ENCODE measurements around the gene KCNA4.

KCNA4 gene

DNA sequence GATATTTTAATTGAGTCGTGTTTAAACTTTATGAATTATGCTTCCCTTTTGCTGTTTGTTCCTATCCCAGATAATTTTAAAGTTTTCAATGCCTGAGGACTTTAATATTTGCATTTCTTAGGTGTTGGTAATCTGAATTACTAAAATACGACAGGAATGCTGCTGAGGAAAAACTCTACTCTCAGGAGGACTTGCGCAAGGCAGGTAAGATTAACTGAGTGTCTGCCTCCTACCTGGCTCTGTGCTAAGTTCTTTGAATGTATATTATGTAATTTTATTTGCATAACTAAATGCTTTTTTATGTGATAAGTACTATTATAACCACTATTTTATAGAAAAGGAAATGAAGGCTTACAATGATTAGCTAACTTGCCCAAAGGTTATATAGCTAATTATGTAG lies 2.7 kb upstream of the KCNA4 start:
- Histone ChIP-seq H3K4me3 (ENCODE audit: low read length) (no peak overlapping the region), H3K27ac (ENCODE audit: low read depth, low read length) (no peak overlapping the region), H3K9ac (ENCODE audit: low read length) (no peak overlapping the region), H3K27me3 (ENCODE audit: control insufficient read depth, insufficient read depth, low read length) (peaks cover 5% of the 10 kb centered on the region), H3K36me3 (ENCODE audit: control insufficient read depth, insufficient read depth, low read length) (no peaks in the 10 kb centered on the region), H3K4me1 (ENCODE audit: control insufficient read depth, insufficient read depth, low read length) (no peaks in the 10 kb centered on the region)

DNA sequence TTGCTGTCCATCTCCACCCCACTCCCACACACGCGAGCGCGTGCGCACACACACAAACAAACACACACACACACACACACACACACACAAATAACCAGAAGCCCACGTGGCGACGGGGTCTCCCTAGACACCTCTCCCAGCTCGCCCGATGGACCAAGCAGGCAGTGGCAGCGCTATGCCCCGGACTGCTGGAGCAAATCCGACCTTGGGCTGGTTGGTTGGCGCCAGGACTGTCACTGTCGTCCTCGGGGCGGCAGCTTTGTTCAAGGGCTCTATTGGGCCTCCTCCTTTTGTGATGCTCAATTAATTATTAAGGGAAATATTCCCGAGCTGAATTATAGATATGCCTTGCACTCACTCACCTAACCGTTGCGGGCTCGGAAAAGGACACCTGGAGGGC lies 1.7 kb upstream of the KCNA4 start:
- H3K36me3 ChIP-seq (ENCODE audit: control insufficient read depth, insufficient read depth, low read length), result no peaks in the 10 kb centered on the region
- no peaks in the 10 kb centered on the region for H3K4me1 ChIP-seq (ENCODE audit: control insufficient read depth, insufficient read depth, low read length)
- no peak overlapping the region for H3K4me3 ChIP-seq (ENCODE audit: low read length)
- no peak overlapping the region for H3K27ac ChIP-seq (ENCODE audit: low read depth, low read length)
- H3K27me3 ChIP-seq (ENCODE audit: control insufficient read depth, insufficient read depth, low read length), result peaks cover 5% of the 10 kb centered on the region
- H3K9ac ChIP-seq (ENCODE audit: low read length), result no peak overlapping the region

DNA sequence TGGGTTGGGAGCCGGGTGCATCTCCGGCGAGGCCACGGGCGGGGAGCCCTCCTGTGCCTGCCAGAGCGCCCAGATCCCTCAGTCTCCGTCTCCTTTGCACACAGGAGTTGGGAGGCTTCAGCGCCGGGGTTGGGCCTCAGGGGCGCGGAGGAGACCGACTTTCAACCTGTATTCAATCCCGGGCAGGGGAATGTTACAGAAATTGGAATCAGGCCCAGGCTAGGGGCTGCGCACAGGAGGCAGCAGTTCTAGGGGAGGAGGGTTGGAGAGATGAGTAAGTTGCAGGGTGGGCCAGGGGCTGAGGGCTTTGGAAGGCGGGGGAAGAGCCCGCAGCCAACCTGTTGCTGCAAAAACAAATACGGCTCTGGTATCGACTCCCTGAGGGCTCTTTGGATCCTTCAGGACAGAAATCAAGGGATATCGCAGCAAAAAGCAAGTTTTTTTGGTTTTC lies 640 bp upstream of the KCNA4 start:
- Histone ChIP-seq H3K36me3 (ENCODE audit: control insufficient read depth, insufficient read depth, low read length) (no peaks in the 10 kb centered on the region), H3K27me3 (ENCODE audit: control insufficient read depth, insufficient read depth, low read length) (peaks cover 5% of the 10 kb centered on the region), H3K4me3 (ENCODE audit: low read length) (no peak overlapping the region), H3K27ac (ENCODE audit: low read depth, low read length) (no peak overlapping the region), H3K9ac (ENCODE audit: low read length) (no peak overlapping the region), H3K4me1 (ENCODE audit: control insufficient read depth, insufficient read depth, low read length) (no peaks in the 10 kb centered on the region)

DNA sequence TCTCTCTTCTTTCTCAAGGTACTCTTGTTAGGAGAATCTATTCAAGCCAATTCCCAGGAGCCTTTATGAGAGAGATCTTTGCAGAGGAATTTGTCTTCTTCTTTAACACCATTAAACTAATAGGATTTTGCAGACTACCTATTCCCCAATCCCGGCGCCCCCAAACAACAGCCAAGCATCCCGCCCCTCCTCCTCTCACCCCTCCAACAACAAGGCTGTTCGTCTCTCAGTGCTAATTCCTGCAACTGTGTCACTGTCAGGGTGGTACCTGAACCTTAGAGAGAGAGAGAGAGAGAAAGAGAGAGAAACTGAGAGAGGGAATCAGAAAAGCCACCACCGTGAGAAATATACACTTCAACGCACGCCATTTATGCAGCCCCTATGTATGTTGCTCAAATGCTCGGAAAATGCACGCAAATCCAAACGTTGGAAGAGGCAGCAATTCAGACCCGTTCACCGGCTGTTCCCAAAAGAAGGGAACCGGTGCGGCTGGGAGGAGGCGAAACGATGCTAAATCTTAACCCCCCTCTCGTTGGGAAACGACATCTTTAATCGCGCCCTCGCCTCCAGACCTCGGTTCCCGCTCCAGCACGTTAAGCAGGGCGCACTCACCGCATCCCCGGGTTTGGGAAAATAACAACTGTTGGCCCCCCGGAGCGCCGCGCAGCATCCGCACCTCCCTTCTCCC lies 961 bp downstream of the KCNA4 start:
- H3K36me3 ChIP-seq (ENCODE audit: control insufficient read depth, insufficient read depth, low read length), result no peaks in the 10 kb centered on the region
- H3K9ac ChIP-seq (ENCODE audit: low read length), result no peak overlapping the region
- H3K4me3 ChIP-seq (ENCODE audit: low read length), result no peak overlapping the region
- no peaks in the 10 kb centered on the region for H3K4me1 ChIP-seq (ENCODE audit: control insufficient read depth, insufficient read depth, low read length)
- no peak overlapping the region for H3K27ac ChIP-seq (ENCODE audit: low read depth, low read length)
- H3K27me3 ChIP-seq (ENCODE audit: control insufficient read depth, insufficient read depth, low read length), result peaks cover 5% of the 10 kb centered on the region

DNA sequence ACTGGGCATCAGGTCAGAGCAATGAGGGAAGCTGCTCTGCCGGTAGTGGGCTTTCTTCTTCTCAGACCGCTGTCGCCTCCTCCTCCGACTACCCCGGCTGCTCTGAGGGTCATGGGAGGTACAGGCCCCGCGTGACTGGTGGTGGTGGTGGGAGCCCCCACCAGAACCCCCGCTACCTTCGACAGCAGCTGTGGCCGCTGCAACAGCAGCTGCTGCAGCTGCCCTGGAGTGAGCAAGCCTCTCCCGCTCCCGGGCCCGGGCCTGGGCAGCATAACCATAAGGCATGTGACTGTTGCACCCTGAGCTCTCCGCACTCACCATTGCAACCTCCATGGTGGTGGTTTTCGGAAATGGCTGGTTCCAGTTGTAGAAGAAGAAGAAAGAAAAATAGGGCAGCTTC lies 4.5 kb downstream of the KCNA4 start:
- peaks cover 5% of the 10 kb centered on the region for H3K27me3 ChIP-seq (ENCODE audit: control insufficient read depth, insufficient read depth, low read length)
- no peak overlapping the region for H3K4me3 ChIP-seq (ENCODE audit: low read length)
- no peak overlapping the region for H3K9ac ChIP-seq (ENCODE audit: low read length)
- H3K4me1 ChIP-seq (ENCODE audit: control insufficient read depth, insufficient read depth, low read length), result no peaks in the 10 kb centered on the region
- no peaks in the 10 kb centered on the region for H3K36me3 ChIP-seq (ENCODE audit: control insufficient read depth, insufficient read depth, low read length)
- H3K27ac ChIP-seq (ENCODE audit: low read depth, low read length), result no peak overlapping the region

DNA sequence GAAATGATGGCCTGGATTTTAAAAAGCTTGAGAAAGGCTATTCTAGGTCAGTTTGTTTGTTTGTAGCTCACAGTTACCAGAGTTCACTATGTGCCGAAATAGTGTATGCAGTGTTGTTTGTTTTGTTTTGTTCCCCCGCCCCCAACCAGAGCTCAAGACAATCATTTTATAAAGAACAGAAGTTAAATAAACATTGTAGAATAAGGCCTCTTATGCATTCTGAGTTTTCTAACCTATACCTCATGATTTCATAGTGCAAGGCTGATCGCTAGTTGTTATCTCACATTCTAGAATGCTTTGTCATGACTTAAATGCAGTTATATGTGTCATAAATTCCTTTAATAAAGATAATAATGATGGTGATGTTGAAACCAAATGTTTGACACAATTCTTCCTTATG lies 7.8 kb downstream of the KCNA4 start:
- H3K4me1 ChIP-seq (ENCODE audit: control insufficient read depth, insufficient read depth, low read length), result no peaks in the 10 kb centered on the region
- H3K36me3 ChIP-seq (ENCODE audit: control insufficient read depth, insufficient read depth, low read length), result no peaks in the 10 kb centered on the region
- no peak overlapping the region for H3K9ac ChIP-seq (ENCODE audit: low read length)
- no peak overlapping the region for H3K27ac ChIP-seq (ENCODE audit: low read depth, low read length)
- no peaks in the 10 kb centered on the region for H3K27me3 ChIP-seq (ENCODE audit: control insufficient read depth, insufficient read depth, low read length)
- H3K4me3 ChIP-seq (ENCODE audit: low read length), result no peak overlapping the region

DNA sequence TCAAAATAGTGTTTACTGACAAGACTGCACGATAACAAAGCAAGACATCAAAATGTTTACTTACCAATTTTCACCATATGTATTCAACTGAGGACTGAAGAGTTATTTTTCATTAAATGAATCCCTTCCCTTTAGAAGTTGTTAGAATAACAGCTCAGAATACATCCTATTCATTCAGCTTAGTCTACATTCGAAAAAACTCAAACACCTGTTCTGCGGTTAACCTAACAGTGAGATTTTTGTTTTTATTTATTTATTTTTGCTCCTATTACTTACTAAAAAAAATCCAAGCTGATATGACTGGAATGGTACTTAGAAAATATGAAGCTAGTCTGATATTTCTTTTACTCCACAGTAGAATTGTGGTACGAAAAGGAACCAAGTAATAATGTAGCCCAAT lies 10.0 kb downstream of the KCNA4 start:
- Histone ChIP-seq H3K27me3 (ENCODE audit: control insufficient read depth, insufficient read depth, low read length) (no peaks in the 10 kb centered on the region), H3K27ac (ENCODE audit: low read depth, low read length) (no peak overlapping the region), H3K4me1 (ENCODE audit: control insufficient read depth, insufficient read depth, low read length) (no peaks in the 10 kb centered on the region), H3K4me3 (ENCODE audit: low read length) (no peak overlapping the region), H3K9ac (ENCODE audit: low read length) (no peak overlapping the region), H3K36me3 (ENCODE audit: control insufficient read depth, insufficient read depth, low read length) (no peaks in the 10 kb centered on the region)

DNA sequence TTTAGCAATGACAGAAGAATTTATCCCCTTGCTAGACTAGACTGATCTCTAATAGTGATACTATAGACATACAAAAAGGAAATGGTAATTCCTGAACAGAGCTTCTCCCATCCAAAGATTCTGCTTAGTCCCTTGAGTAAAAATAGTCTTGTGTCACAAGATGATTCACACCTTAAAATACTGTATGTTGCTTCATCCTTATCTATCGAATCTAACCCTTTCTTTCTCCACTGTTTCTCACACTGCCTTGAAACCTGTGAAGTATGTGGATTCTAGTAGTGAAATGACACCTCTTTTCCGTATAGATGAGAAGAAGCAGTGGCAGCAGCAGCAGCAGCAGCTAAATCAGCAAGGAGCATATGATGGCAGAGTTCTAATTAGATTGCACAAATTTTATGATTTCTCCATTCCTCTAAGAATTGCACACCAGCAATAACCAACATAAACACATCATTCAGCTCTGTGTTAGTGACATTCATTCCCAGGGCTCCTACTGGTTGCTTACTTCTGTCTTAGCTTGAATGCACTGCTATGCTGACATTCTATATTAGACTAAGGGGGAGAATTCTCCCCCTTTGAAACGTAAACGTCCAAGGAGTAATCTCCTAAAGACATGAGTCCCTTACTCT lies 14.6 kb downstream of the KCNA4 start:
- H3K9ac ChIP-seq (ENCODE audit: low read length), result no peak overlapping the region

DNA sequence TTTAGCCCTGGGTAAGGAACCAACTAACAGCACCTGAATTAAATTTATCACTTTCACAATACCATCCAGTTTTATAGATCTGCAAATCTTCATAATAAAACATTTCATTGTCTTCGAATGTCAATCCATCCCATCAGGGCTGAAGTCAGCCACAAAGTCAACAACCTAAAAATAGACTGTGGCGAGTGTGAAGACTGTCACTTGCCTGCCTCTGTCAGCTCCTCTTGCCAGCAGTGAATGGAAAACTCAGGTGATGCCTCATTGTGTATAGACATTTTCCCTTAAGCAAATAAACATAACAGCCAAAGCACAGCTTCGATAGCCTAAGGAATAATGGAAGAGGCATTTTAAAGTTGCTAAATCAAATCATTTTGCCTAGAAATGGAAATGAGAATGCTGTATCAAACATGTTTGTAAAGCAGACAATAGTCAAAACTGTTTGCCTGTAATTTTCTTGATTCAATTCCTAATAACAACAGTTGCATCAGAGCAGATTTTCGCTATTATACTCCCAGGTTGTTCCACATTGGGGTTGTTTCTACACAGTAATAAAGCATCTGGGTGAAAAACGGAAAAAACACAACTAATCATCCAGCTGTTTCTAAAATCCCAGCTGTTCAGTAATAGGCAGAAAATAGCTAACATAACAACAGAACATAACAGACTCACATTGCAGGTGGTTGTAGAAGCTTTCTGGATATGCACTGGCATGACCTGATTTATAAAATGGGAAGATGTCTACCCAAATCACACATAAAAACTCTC lies 15.7 kb downstream of the KCNA4 start:
- no peaks in the 10 kb centered on the region for H3K36me3 ChIP-seq (ENCODE audit: control insufficient read depth, insufficient read depth, low read length)
- H3K4me1 ChIP-seq (ENCODE audit: control insufficient read depth, insufficient read depth, low read length), result no peaks in the 10 kb centered on the region
- H3K4me3 ChIP-seq (ENCODE audit: low read length), result no peak overlapping the region
- no peak overlapping the region for H3K9ac ChIP-seq (ENCODE audit: low read length)
- H3K27me3 ChIP-seq (ENCODE audit: control insufficient read depth, insufficient read depth, low read length), result no peaks in the 10 kb centered on the region
- H3K27ac ChIP-seq (ENCODE audit: low read depth, low read length), result no peak overlapping the region

More for the DNA sequence above, 14.6 kb downstream of the KCNA4 start:
- no peak overlapping the region for H3K27ac ChIP-seq (ENCODE audit: low read depth, low read length)
- no peaks in the 10 kb centered on the region for H3K27me3 ChIP-seq (ENCODE audit: control insufficient read depth, insufficient read depth, low read length)
- no peaks in the 10 kb centered on the region for H3K36me3 ChIP-seq (ENCODE audit: control insufficient read depth, insufficient read depth, low read length)
- H3K4me1 ChIP-seq (ENCODE audit: control insufficient read depth, insufficient read depth, low read length), result no peaks in the 10 kb centered on the region
- no peak overlapping the region for H3K4me3 ChIP-seq (ENCODE audit: low read length)

DNA sequence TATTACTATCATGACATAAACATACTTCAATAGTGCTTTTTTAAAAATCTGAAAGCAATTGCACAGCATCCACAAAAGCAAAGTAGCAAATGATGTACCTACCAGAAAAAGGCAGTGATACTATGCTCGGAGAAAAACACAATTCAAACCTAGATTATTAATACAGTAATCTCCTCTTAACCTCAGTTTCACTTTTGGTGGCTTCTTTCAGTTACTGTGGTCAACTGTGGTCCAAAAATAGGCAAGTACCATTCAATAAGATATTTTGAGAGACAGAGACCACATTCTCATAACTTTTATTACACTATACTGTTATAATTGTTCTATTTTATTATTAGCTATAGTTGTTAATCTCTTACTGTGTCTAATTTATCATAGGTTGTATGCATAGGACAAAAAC lies 20.8 kb downstream of the KCNA4 start:
- no peaks in the 10 kb centered on the region for H3K36me3 ChIP-seq (ENCODE audit: control insufficient read depth, insufficient read depth, low read length)
- no peak overlapping the region for H3K27ac ChIP-seq (ENCODE audit: low read depth, low read length)
- no peak overlapping the region for H3K4me3 ChIP-seq (ENCODE audit: low read length)
- no peak overlapping the region for H3K9ac ChIP-seq (ENCODE audit: low read length)
- H3K4me1 ChIP-seq (ENCODE audit: control insufficient read depth, insufficient read depth, low read length), result no peaks in the 10 kb centered on the region
- no peaks in the 10 kb centered on the region for H3K27me3 ChIP-seq (ENCODE audit: control insufficient read depth, insufficient read depth, low read length)

DNA sequence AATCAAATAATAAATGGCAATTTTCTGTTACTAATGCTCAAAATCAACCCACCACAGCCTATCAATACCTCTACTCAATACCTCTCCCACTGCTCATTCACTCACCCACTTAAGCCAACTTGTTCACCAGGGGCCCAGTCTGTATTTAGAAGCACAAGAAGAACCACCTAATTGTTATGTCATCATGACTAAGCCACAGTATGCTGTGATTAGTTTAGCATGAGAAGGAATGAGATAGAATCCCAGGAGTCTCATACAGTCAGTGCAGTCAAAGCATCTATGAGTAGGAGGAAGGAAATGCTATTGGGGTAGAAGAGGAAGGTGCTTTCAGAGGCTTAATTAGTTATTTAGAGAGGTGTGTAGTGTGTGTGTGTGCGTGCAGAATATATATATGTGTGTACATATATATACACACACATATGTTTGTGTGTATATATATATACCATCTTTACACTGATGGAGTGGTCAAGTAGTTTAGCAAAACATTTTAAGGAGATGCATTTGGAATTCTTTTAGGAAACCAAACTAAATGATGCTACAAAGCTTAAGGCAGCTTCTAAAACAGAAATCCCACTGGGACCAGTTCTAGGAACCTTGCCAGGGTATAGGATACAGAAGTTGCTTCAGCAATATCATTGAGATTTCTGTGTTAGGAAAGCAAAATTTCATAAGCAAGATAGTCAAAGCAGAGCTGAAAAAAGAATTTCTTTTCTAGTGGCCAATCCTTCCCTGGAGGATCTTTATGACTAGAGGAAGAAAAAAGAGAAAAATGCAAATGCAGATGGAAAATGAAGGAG lies 27.5 kb downstream of the KCNA4 start:
- no peak overlapping the region for H3K4me3 ChIP-seq (ENCODE audit: low read length)
- H3K27ac ChIP-seq (ENCODE audit: low read depth, low read length), result no peak overlapping the region
- no peak overlapping the region for H3K9ac ChIP-seq (ENCODE audit: low read length)
- H3K27me3 ChIP-seq (ENCODE audit: control insufficient read depth, insufficient read depth, low read length), result no peaks in the 10 kb centered on the region
- H3K4me1 ChIP-seq (ENCODE audit: control insufficient read depth, insufficient read depth, low read length), result no peaks in the 10 kb centered on the region
- no peaks in the 10 kb centered on the region for H3K36me3 ChIP-seq (ENCODE audit: control insufficient read depth, insufficient read depth, low read length)

DNA sequence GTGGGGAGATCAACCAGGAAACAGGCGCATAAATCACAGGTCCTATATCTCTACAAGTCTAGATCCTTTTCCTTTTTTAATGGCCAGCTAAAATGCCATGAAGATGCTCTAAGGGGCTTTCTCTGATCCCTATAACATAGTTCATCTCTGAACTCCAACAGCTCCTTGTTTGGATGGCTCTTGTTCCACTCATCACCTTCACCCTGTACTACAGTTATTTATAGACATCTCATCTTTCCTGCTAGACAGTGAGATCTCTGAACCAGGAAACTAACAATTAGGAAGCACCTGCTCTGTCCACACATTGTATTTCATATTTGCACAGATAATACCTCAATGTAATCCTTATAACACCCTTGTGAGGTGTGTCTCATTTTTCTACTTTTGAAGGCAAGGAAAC lies 31.6 kb downstream of the KCNA4 start:
- H3K4me3 ChIP-seq (ENCODE audit: low read length), result no peak overlapping the region
- no peak overlapping the region for H3K9ac ChIP-seq (ENCODE audit: low read length)
- H3K4me1 ChIP-seq (ENCODE audit: control insufficient read depth, insufficient read depth, low read length), result no peaks in the 10 kb centered on the region
- H3K36me3 ChIP-seq (ENCODE audit: control insufficient read depth, insufficient read depth, low read length), result no peaks in the 10 kb centered on the region
- no peaks in the 10 kb centered on the region for H3K27me3 ChIP-seq (ENCODE audit: control insufficient read depth, insufficient read depth, low read length)
- H3K27ac ChIP-seq (ENCODE audit: low read depth, low read length), result no peak overlapping the region

Data from rectal smooth muscle tissue (tissue), 1 donor.